Uterus (tissue), 2 donors: ENCODE results near the gene NEDD4L.

ENCODE experiments used
- CTCF ChIP-seq, 4 experiments: fragments of 200-600 bp in 2 of 4; fragments of 450-650 bp in 2 of 4; sonication (generic) in 2 of 4; IDR thresholded peaks; one replicate each; pipeline ENCODE4 v1.5.1; 2016 to 2019; ENCODE audit warnings: antibody characterized with exemption in 4 of 4, mild to moderate bottlenecking in 2 of 4, moderate library complexity in 1 of 4
- POLR2A ChIP-seq, 2 donors: fragments of 450-650 bp; IDR thresholded peaks; one replicate each; pipeline ENCODE4 v1.6.1; 2016; ENCODE audit warnings: antibody characterized with exemption in 2 of 2, mild to moderate bottlenecking in 1 of 2, moderate library complexity in 1 of 2

DNA sequence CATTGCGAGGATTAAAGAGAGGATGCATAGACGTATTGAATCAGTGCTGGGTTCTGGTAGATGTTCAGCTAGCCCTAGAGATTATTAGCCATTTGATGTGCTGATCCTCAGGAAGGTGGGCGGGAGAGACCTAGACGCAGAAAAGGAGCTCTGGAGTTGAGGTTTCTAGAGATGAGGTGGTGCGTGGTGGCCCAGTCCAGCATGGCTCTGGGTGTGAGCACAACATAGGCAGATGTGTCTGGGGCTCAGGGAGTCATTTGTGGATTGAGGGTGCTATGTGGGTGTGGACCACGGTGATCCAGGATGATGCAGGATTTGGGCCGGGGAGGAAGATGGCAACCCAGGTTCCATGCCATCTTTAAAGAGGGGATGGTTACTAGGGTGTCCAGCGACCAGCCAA, 102.1 kb downstream of the NEDD4L start:
- TF ChIP-seq CTCF (IDR thresholded peaks at IDR 0.05) (no peak), POLR2A (IDR thresholded peaks at IDR 0.05) (no peak)
